GM21526 (cell line): ENCODE results near the gene RNF138.
"Not testable (repeated sequence)": the region's sequence is repeated elsewhere in the genome, so short reads cannot be mapped to it uniquely, and the experiment has no call there.

ENCODE experiments used
- ATAC-seq: cut with Tn5 transposase; IDR thresholded peaks from one replicate; pipeline ENCODE4 v1.9.1; 2021; ENCODE audit warnings: moderate library complexity; ENCODE audit not compliant: unreplicated experiment, low FRiP score

The RNF138 gene

GRCh38 chr18:32167980-32168730, 76.5 kb downstream of the RNF138 start:
- no peak for ATAC-seq

- ATAC-seq = no peak
Observed at GRCh38 chr18:32173654-32174053, 82.0 kb downstream of the RNF138 start.

- no peak for ATAC-seq
Observed at GRCh38 chr18:32174719-32175118, 83.0 kb downstream of the RNF138 start.

GRCh38 chr18:32175265-32175664, 83.6 kb downstream of the RNF138 start:
- ATAC-seq = no peak

- ATAC-seq = not testable (repeated sequence)
Observed at GRCh38 chr18:32176745-32177144, 85.1 kb downstream of the RNF138 start.

- no peak for ATAC-seq
Observed at GRCh38 chr18:32177530-32177929, 85.9 kb downstream of the RNF138 start.
